C1 segment of cervical spinal cord (tissue), 14 donors: ENCODE data around the gene GPR132.
A peak's percentile ranks its signal among the peaks of the same experiment; 100 is the strongest.

Experiments used
- DNase-seq, 14 donors: peaks; one replicate each; lab custom pipeline; 2025; lab: John Stamatoyannopoulos, UW

GPR132 gene

DNA sequence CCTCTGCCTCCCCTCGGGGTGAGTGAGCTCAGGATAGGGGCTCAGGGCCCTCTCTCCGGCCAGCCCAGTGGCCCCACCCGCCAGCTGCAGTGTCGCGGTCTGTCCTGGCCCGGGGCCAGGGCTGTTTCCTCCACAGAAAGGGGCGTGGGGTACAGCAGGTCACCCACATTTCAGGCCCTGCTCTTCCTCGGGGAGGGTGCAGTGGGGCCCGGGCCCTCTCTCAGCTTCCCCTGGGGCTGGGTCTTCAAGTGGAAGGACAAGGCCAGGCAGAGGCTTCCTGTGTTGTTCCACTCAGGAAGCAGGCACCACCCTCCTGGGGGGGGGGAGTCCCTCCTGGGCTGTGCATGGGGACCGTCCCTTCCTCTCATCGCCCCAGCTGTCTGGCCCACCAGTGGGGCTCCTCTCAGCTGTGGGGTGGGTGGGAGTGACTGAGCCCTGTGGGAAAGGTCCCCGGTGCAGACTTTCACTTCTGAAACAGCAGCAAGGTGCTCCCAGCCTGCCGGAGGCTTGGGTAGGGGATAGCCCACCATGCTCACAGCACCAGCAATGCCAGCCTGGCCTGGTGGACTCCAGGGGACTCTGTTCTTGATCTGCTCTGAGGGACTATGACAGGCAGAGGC, 3.7 kb downstream of the GPR132 start:
- peak in 1 of 14 donors; percentile 33 for DNase-seq

DNA sequence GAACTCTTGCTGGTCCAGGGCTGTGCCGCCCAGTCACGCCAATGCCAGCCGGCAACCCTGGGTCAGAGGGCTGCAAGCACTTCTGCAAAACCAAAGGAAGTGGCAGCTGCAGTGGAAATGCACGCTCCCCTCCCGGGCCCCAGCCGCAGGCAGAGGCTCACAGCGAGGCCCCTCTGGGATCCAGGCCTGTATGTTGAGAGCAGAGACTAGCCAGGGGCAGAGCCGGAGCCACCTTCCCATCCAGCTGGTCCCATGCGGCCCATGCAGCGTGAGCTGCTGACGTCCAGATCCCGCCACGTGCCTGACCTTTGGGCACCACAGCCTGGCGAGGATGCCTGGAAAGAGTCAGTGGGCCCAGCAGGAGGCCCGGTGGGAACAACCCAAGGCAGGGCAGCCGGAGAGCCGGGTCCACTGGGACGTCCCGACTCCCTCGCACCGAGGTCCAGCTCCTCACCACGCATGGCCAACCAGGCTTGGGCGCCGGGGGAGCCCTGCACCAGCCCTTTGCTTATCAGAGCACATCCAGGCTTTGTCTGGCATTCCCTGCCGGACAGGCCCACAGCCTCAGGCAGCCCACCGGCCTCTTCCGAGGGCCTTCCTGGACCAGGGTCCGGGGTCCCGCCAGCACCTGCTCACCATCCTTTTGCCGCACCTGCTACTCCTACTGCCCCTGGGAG, 4.3 kb downstream of the GPR132 start:
- peak in 4 of 14 donors; percentile 35 to 54 (median 47) for DNase-seq

DNA sequence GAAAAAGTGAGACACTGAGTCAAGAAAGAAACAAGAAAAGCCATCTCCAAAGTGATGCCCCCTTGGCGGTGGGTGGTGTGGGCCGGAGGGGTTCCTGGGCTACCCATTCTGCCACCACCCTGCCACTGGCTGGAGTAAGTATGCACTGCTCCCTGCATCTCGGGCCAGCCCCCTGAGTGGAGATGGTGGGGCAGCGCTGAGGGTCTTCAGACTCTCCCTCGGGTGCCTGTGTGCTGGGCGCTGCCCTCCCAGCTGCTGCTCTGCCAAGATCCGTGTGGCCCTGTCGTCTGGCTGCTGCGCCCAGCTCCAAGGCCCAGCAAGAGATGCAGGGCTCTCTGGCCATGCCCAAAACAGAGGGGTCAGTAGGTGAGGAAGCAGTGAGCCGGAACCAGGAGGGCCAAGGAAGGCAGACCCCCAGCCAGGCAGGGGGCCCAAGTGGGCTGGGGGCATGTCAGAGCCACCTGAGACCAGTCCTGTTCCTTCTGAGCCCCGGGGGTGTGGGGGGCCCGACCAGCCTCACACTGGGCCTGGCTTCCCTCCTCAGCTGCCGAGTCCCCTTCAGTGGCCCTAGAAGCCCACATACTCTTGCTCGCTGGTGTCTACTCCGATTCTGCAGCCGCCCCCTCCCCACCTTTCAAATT, 5.2 kb downstream of the GPR132 start:
- DNase-seq, result no peak

DNA sequence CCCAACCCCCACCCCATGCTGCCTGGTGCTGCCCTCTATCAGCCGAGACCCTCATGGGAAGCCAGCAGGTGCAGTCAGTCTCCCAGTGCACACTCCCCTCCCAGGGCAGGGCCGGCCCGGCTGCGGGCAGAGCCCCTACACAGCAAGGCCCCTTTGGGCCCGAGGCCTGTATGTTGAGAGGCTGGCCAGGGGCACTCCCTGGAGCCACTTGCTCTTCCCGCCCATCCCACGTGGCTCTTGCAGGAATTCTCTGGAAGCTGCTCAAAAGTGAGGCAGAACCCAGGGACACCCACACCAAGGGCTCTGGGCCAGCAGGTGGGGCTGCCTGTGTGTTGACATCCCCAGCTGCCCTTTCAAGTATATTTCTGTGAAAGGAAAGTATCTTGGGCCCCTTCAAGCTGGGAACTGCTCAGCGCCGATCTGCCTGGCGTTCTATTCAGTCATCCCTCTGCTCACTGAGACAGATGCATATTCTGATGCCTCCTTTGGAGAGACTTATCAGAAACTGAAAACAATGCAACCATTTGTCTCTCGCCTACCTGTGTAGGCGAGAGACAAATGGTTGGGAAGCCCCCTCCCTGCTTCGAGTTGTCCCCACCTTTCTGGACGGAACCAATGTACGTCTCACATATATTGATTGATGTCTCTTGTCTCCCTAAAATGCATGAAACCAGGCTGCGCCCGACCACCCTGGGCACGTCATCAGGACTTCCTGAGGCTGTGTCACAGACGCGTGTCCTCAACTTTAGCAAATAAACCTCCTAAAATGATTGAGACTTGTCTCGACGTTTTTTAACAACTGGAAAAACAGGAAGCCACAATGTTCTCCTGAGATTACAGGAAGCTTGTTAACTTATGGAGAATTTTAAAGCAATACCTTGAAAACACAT, 6.0 kb downstream of the GPR132 start:
- DNase-seq, result no peak

DNA sequence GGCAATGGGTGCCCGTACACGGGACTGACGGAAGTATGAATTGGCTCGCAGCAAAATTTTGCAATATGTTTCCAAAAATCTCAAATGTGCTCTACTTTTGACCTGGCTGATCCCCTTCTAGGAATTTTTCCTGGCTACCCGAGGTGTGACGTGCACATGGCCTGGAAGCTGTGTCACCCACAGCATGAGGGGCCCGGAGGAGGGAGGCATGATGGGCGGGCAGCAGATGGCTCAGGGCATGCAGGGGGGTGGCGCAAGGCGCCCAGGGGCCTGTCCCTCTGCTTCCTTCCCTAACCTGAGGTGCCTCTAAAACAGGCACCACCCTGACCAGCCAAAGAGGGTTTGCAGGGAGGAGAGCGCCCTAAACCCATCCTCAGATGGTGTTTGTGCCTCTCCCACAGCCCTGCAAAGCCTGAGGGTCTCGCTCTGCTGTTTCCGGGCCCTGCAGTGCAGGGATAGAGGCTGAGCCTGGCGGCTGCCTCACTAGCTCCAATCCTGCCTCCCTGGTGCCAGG, 6.7 kb downstream of the GPR132 start:
- no peak for DNase-seq

DNA sequence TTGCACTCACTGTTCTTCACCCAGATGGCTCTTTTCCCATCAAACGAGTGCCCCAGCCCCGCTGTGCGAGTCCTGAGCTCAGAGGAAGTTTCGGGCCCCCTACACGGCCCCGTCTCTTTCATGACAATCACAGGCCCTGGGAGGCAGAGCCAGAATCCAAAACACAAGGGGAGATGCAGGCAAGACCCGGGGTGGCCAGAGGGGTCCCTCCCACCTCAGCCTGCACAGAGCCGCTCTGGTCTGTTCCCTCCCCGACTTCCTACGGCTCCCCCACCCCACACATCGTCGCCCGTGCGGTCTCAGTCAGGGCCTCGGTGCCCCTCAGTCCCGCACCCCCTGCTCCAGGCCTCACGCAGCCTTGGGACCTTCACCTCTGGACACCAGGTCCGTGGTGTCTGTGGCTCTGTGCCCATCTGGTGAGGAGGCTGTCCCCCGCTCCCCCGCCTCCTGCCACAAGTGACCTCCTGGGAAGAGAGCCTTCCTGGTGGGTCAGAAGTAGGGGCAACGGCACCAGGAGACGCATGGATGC, 8.9 kb downstream of the GPR132 start:
- DNase-seq, result no peak

DNA sequence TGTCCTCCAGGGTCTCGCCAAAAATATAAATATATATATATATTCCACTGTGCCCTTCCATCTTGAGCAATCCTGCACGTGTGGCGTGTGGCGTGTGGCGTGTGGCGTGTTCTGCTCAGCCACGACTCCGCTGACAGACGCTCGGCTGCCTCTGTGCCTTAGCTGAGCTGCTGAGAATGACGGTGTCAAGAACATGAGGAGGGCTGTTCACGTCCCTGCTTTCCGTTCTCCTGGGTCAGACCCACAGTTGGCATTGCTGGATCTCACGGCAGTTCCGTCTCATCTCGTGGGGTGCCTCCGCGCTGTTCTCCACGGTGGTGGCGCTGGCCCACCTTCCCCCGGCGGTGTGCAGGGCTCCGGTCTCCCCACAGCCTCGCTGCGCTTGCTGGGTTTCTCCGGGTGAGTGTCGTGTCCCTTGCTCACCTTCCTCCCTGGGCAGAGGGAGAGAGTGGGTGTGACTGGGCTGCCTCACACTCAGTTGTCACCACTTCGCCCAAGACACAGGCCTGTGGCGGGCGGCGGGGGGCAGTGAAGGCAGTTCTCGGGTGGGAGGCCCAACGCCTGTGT, 9.4 kb downstream of the GPR132 start:
- DNase-seq, result no peak

DNA sequence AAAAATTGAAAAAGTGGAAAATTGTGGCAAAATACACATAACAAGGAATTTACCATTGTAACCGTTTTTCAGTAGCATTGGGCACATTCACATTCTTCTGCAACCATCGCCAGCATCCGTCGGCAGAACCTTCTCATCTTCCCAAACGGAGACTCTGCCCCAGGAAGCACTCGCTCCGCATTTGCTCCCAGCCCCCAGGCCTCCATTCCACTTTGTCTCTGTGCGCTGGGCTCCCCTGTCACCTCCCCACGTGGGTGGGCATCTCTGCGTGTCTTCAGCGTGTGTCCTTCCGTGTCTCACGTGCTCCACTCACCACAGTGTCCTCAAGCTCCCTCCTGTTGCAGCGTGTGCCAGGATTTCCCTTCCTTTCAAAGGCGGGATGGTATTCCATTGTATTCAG, 9.9 kb downstream of the GPR132 start:
- DNase-seq, result no peak

DNA sequence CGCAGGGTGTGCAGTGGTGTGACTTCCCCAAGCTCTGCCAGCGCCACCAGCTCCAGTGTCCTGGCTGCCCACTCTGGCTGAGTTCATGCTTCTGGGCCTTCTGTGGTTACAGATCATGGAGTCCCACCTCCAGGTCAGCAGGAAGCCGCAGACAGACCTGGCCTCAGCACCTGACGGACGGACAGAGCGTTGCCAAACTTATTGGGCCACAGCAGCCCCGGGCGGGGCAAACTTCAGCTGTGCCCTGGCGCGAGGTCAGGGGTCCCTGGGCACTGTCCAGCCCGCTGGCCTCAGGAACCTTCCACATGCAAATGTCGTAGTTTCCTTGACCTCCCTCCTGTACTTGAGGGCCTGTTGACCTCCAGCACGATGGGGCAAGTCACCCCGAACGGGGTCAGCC, 11.2 kb downstream of the GPR132 start:
- DNase-seq, result no peak

DNA sequence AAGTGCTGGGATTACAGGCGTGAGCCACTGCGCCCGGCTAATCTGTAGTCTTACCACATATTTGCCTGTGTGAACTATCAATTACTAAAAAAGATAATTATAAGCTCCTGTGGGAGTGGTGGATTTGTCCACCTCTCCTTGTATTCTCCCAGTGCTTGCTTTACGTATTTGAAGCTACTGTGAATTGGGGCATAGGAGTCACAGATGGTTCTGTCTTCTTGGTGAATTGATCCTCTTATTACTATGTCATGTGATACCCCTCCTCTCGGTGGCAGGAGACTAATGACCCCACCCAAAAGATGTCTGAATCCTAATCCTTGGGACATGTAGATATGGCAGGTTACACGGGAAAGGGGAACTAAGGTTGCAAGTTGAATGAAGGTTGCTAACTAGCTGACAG, 11.8 kb downstream of the GPR132 start:
- DNase-seq, result no peak

DNA sequence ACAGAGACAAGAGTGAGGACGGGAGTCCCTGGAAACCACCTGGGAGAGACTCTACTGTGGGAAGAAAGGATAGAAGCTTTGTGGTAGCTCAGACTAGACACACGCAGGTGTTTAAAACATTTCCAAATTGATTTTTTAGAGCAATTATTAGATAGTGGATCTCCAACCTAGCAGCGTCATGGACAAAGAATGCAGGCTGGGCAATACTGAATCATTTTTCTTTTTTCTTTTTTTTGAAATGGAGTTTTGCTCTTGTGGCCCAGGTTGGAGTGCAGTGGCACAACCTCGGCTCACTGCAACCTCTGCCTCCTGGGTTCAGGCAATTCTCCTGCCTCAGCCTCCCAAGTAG, 13.1 kb downstream of the GPR132 start:
- no peak for DNase-seq

DNA sequence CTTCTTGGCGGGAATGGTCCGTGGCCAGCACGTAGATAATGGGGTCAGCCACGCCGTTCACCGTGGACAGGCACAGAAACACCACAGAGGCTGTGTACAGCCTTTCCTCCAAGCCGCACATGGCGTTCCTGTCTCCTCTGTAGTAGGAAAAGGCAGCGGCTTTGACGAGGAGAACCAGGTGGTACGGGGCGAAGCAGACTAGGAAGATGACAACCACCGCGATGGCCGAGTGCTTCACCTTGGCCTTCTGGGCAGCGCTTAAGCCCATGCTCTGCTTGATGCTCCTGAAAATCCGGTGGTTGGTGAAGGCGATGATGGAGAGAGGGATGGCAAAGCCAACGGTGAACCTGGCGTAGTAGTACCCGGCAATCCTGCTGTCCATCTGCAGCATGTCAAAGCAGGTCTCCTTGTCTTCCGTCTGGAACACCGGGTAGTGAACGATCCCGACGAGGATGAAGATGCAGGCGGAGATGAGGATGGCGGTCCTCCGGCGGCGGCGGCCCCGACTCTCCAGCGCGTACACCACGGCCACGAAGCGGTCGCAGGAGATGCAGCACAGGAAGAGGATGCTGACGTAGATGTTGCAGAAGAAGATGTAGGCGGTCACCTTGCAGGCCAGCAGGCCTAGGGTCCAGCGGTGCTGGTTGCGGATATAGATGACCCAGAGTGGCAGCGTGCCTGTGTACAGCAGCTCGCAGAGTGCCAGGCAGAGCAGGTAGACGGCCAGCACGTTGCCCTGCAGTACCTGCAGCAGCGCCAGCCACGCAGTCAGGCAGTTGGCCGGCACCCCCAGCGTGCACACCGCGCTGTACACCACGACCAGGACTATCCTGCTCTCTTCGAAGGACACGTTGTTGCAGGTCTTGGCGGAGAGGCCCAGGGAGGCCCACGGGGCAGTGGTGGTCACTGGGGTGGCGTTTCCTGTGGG, 13.8 kb downstream of the GPR132 start:
- DNase-seq, result no peak

DNA sequence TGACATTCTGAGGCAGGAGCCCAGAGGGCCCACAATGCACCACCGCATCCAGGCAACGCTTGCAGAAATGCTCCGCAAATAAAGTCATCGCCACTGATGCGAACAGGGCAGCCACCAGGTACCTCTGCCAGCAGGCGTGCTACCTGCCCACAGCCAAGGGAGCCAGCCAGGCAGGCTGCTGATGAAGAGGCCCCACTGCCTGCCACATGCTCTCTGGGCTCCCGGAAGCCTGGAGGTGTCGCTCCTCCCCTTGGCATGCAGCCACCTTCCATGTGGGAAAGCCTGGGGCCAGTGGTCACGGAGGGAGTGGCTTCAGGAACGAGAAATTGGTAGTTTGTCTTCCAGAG, 14.7 kb downstream of the GPR132 start:
- no peak for DNase-seq

DNA sequence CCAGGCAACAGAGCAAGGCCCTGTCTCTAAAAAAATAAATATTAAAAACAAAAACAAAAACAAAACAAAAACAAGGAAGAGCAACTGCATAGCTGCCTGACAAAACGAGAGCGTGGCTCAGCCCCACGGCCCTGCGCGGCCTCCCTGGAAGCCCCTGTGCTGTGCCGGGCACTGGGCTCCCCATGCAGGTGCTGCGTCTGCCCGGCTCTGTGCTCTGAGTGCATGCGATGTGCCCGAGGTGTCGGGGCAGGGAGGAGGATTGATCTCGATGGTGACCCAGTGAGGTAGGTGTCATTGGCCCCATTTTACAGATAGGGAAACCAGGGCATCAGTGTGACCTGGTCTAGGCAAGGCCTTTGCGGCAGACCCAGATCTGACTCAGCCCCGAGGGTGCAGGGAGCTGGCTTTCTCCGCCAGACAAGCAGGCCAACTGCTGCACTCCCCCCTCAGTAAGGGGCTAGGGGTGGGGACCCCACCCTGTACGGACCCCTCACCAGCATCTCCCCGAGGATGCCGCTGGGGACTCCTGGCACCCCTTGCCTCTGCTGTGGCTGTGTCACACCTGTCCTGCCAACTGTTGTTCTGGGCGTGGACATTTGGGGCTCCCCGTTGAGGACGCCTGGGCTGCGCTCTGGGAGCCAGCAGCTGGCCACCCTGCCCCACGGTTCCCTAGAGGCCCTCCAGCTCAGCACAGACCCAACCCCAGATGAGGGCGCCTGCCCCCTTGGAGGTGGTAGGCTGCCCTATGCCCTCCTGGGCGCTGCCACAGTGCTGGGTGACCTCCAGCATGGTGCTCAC, 15.3 kb downstream of the GPR132 start:
- no peak for DNase-seq

DNA sequence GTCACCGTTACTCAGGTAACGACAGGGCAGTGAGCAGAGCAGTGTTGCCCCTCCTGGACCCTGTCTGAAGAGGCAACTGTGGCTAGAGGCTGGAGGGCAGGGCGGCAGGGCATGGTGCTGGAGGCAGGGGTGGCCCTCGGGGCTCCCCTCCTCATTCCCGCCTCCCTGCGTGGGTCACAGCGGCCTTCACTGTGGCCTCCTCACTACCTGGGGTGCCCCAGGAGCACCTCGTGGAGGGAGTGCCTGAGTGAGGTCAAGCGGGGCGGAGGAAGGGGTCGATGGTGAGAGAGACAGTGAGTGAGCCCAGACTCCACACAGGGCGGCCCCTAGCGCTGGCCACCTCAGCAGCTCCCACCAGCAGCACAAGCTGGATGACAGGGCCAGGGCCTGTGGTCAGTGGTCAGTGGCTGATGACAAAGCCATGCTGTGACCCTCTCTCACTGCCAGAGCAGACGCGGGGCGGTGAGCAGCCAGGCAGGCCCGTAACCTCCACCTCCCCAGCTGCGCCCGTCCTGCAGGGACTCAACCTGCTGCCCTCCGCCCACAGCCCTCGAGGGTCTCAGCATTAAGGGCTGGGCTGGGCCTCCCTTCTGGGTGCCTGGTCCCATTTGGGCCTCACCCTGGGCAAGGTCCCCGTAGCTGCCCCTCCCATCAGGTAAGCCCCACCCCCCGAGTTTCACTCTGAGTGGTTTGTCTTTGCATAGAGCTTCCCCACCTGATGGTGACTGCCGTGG, 17.8 kb downstream of the GPR132 start:
- DNase-seq, result no peak

DNA sequence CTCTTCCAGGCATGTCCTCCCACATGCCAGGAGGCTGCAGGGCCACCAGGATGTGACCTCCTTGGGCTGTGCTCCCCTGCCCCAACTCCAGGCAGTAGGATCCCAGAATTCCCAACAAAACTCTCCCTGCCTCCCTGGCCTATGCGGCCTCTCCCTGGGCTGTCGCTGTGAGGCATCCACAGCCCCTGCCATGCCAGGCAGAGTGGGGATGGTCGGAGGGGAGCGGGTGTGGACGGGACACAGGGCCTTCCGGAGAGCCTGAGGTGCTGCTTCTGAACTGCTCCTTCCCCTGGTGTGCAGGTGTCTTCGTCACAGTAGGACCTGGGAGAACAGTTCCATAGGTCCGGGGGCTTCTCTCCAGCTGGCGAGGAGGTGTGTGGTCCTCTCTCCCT, 18.3 kb downstream of the GPR132 start:
- no peak for DNase-seq

DNA sequence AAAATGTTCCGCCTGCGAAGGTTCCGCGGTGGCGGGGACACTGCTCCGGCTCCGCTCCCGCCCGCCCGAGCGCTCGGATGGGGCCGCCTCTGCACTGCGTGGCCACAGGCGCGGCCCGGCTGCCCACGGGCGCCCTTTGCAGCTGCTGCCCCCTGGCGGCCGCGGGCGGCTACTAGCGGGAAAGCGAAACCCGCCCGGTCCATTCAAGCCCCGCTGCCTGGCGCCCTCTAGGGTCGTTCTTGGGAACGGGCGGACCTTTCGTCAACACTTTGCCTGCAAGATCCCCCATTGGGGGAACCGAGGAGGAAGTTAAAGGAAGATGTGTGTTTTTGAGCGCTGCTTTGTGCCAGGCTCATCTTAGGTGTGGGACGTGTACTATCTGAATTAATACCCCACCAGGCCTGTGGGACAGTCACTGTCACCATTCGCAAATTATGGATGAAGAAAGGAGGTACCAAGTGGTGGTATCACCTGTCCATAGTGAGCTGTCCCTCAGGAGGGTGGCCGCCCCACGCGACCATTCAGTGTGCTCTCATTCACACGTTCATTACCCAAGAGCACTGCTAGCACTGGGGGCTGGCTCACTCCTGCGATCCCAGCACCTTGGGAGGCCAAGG, 19.4 kb downstream of the GPR132 start:
- DNase-seq, result peak in 13 of 14 donors; percentile 12 to 90 (median 64)

DNA sequence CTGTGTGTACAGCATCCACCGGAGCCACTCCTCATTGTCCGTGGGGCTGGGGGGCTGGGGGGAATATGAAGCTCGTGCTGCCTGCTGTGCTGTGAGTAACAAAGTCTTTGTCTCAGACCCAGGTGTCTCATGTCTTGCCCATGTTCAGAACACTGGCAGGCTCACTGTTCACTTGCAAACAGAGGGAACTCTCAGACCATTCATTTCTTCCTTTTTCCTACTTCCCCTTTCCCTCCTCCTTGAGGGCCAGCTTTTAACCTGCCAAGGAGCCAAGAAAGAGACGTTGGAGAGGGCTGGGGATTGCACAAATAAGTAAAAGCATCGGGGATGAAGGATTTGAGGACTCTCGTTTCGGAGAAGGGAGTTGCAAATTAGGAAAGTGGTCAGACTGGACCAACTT, 21.6 kb downstream of the GPR132 start:
- DNase-seq, result no peak
